ENCODE results near the gene ZBTB25.
"Not testable (repeated sequence)": the region's sequence is repeated elsewhere in the genome, so short reads cannot be mapped to it uniquely, and the experiment has no call there.

Gene ZBTB25, protein sequence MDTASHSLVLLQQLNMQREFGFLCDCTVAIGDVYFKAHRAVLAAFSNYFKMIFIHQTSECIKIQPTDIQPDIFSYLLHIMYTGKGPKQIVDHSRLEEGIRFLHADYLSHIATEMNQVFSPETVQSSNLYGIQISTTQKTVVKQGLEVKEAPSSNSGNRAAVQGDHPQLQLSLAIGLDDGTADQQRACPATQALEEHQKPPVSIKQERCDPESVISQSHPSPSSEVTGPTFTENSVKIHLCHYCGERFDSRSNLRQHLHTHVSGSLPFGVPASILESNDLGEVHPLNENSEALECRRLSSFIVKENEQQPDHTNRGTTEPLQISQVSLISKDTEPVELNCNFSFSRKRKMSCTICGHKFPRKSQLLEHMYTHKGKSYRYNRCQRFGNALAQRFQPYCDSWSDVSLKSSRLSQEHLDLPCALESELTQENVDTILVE

DNA sequence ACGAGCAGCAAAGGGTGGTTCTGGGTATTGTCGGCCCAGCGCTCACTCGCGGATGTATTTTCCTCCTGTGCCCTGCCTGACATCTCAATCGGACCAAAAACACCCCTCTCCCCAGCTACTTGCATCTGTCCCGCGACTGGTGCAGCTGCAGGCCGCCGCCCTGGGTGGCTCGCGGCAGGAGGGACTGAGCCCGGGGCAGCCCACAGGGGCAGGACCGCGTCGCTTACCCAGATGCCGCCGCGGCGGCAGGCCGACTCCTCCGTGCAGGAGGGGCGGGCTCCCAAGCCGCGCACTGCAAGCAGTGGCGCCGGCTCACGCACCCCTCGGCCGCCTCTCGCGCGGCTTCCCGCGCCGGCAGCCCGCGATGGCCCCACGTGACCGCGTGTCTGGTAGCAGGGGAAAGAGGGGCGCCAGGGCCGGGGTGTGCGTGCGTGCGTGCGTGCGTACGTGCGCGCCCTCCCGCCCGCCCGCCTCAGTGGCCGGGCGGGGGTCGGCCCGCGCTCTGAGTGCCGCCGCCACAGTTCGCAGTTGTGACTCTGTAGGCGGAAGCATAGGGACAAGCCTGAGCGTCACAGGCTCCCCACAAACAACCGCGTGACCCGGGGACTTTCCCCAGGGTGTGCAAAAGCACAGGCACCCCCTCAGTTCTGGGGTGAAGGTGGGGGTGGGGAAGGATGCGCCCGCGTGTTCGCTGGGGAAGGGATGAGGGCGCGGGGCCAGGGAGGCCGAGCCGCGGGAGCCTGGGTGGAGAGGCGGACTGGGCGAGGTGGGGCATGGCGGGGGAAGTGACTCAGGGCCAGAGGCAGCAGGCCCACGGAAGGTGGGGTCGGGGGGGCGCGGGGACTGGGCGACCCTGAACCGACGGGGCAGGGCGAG is at the start of gene ZBTB25:
ZBTB25 (minus strand) TSS at position 405 of the 876 bp plus-strand sequence. CDS start 13,305 bp downstream, outside the sequence.
- peak; percentile 77 for DNase-seq (ENCODE audit: low read depth)

DNA sequence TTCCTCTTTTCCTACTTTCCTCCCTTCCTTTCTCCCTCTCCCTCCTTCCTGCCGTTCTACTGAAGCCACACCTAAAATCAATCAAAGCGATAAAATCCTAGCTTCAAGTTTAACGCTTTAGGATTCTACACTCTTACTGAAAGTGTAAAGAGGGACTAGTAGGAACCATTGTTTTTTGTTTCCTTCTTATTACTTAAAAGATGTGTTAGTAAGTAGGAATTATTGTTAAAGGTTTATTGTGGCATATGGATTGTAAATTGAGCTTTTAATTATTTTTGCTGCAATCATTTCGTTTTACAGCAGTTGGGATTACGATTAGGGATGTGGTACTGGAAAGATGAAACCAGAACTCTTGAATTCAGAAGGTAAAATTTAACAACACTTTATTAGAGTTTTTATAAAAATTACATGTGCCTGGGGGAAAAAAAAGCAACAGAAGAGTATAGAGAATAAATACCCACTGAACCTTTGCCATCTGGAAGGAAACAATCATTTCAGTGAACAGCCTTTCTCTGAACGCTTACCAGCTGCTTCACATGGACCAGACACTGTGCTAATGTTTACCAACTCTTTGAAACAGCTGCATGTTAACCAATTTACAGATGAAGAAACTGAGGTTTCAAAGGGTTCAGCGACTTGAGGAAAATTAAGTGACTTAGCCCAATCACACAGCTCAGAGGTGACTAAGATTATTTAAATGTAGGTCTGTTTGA is 47.1 kb upstream of the ZBTB25 start:
- DNase-seq (ENCODE audit: low read depth) = no peak

DNA sequence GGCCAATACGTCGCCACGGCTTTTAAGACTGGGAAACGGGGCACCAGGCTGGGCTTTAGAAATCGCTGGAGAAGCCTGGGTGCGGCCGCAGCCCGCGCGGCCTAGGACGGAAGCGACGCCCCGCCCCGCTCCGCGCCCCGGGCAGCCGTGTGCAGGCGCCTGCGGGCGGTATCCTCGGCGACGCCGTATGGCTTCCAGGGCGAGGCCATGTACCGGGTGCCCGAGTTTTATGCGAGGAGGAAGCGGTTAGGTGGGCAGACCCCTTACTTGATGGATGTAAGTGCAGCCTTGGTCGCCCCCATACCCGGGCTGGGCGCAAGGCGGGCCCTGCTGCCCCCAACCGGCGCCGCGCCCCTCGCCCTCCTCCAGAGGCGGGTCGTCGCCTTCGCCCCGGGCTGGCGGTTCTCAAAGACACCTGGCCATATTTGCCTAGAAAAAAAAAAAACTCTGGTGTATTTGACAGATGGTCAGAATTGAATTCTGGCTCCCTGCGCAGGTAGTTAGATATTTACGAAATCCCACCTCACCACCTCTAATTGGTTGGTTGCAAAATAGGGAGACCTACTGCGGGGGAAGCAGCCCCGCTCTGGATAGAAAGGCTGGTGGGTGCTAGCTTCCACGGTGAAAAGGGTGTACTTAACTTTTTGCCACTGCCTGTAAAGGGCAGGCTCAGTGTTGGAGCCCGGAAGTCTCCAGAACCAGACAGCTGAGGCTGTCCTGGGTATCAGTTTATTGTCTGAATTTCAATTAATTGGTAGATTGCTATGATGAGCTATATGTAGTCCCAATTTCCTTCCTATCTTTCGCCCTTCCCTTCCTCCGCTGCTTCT is 46.4 kb upstream of the ZBTB25 start, which contains the start of gene PPP1R36:
PPP1R36 (plus strand) TSS at position 171 of the 830 bp plus-strand sequence; CDS start at position 208, 37 bp downstream.
- DNase-seq (ENCODE audit: low read depth) = no peak

DNA sequence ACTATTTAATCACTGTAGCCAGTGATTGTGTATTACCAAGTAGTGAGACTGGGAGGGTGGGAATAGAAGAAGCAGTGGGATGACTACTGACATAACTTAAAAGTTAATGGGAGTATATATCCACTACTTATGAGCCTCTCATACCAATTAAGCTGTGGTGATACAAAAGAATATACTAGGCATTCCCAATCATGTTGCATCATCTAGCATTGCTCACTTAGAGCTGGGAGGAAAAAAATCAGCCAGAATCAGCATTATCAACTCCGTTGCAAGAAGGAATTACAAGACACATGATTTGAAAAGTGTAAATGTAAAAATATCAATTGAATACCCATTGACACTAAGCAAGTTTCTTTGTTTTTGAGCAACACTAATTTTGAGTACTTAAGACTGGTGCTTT is 45.4 kb upstream of the ZBTB25 start:
- DNase-seq (ENCODE audit: low read depth) = no peak

DNA sequence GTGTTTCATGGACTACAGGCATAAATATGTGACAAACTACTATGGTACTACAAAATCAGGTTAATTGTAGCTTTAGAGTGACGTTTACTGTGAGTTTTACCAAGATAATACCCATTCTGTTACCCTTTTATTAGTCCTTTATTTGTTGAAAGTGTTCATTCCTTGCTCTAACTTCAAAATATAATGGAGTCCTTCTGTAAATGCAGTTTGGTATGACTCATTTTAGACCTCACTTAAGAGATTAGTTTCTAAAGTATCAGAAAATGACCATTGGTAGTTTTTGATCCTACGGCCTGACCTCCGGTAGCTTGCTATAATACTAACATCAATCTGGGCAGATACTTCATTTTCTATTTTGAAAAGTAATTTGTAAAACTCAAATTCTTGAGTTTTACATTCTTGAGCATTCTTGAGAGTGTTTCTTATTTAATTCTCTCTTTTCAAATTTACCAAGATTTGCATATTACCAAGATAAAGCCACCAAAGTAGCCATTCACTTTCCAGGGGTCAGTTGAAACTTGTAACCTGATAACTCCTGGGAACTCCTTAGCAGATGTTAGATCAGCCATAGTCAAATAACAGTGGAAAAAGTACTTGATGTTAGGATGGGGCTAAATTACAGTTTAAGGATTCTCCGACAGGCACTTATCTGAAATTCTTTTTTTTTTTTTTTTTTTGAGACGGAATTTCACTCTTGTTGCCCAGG is 41.1 kb upstream of the ZBTB25 start:
- DNase-seq (ENCODE audit: low read depth) = no peak

DNA sequence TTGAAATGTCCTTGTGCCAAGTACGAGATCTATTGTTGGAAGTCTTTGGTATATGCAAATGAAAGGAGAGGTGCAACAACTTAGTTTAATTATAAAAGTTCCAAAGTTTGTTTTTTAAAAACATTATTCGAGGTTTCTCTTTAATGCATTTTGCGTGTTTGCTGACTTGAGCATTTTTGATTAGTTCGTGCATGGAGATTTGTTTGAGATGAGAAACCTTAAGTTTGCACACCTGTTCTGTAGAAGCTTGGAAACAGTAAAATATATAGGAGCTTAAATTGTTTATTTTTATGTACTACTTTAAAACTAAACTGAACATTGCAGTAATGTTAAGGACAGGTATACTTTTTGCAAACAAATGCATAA is 39.2 kb upstream of the ZBTB25 start:
- no peak for DNase-seq (ENCODE audit: low read depth)

DNA sequence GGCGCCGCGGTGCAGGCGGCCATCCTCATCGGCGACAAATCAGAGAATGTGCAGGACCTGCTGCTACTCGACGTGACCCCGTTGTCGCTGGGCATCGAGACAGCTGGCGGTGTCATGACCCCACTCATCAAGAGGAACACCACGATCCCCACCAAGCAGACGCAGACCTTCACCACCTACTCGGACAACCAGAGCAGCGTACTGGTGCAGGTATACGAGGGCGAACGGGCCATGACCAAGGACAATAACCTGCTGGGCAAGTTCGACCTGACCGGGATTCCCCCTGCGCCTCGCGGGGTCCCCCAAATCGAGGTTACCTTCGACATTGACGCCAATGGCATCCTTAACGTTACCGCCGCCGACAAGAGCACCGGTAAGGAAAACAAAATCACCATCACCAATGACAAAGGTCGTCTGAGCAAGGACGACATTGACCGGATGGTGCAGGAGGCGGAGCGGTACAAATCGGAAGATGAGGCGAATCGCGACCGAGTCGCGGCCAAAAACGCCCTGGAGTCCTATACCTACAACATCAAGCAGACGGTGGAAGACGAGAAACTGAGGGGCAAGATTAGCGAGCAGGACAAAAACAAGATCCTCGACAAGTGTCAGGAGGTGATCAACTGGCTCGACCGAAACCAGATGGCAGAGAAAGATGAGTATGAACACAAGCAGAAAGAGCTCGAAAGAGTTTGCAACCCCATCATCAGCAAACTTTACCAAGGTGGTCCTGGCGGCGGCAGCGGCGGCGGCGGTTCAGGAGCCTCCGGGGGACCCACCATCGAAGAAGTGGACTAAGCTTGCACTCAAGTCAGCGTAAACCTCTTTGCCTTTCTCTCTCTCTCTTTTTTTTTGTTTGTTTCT is 38.6 kb upstream of the ZBTB25 start:
- DNase-seq (ENCODE audit: low read depth) = no peak

DNA sequence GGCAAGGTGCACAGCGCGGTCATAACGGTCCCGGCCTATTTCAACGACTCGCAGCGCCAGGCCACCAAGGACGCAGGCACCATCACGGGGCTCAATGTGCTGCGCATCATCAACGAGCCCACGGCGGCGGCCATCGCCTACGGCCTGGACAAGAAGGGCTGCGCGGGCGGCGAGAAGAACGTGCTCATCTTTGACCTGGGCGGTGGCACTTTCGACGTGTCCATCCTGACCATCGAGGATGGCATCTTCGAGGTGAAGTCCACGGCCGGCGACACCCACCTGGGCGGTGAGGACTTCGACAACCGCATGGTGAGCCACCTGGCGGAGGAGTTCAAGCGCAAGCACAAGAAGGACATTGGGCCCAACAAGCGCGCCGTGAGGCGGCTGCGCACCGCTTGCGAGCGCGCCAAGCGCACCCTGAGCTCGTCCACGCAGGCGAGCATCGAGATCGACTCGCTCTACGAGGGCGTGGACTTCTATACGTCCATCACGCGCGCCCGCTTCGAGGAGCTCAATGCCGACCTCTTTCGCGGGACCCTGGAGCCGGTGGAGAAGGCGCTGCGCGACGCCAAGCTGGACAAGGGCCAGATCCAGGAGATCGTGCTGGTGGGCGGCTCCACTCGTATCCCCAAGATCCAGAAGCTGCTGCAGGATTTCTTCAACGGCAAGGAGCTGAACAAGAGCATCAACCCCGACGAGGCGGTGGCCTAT is 37.8 kb upstream of the ZBTB25 start:
- DNase-seq (ENCODE audit: low read depth) = no peak

DNA sequence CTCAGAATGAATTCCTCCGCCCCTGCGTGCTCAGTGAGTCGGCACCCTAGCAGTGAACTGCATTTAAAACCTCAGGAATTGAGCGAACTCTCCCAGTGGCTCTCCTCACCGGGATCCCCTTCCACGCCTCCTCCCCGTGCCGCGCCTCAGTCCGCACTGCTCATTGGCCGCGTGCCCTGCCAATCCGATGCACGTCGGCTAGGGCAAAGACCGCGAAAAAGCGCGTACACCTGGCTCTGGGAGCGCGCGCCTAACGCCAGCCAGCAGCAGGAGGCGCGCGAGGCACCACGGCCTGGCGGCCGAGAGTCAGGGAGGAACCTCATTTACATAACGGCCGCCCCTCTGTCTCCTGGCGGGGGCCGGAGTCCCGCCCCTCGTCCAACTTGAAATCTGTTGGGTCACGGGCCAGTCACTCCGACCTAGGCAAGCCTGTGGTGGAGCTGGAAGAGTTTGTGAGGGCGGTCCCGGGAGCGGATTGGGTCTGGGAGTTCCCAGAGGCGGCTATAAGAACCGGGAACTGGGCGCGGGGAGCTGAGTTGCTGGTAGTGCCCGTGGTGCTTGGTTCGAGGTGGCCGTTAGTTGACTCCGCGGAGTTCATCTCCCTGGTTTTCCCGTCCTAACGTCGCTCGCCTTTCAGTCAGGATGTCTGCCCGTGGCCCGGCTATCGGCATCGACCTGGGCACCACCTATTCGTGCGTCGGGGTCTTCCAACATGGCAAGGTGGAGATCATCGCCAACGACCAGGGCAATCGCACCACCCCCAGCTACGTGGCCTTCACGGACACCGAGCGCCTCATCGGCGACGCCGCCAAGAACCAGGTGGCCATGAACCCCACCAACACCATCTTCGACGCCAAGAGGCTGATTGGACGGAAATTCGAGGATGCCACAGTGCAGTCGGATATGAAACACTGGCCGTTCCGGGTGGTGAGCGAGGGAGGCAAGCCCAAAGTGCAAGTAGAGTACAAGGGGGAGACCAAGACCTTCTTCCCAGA is 36.9 kb upstream of the ZBTB25 start, which contains the start of gene HSPA2:
HSPA2 (plus strand) TSS at position 534 of the 995 bp plus-strand sequence; CDS start at position 643, 109 bp downstream.
- DNase-seq (ENCODE audit: low read depth) = peak; percentile 83

DNA sequence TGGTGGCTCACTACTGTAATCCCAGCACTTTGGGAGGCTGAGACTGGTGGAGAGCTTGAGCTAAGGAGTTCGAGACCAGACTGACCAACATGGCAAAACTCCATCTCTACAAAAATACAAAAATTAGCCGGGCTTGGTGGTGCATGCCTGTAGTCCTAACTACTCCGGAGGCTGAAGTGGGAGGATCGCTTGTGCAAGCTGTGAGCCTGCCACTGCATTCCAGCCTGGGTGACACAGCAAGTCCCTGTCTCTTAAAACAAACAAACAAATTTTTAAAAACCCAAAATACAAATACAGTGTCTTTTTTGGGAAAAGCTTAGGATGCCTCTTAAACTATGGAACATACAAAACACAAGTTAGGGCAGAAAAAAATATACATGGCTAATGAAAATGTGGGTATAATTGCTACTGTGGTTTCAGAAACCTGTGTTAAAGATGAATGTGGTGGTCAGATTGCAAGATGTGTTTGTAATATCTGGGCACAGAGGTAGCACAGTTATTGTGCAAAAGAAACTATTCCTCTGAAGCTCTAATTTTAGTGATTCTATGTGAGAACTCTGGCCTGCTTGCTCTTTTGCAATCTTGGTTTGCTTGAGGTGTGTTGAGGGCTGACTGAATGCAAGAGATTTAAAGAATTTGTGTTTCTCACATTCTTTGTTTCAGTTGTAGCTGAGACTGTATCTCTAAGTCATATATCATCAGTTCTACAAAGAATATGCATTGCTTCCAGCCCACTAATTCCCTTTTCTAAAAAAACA is 33.0 kb upstream of the ZBTB25 start:
- DNase-seq (ENCODE audit: low read depth) = no peak

DNA sequence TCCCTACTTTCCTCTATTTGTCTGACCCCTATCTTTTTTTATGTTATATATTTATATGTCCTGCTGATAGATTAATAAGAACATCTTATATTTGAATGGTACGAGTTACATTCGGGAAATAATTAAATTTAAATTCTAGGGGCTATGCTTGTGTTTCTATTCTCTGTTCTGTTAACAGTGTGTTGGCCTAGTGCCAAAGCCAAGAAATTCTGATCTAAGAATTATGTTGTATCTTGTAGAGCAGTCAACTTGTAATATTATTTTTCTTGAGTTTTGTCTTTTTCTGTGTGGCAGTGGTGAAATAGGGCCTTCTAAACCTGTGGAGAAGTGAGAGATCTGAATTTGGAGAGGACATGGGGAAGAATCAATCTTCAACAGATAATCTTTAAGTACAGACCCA is 27.9 kb upstream of the ZBTB25 start:
- no peak for DNase-seq (ENCODE audit: low read depth)

DNA sequence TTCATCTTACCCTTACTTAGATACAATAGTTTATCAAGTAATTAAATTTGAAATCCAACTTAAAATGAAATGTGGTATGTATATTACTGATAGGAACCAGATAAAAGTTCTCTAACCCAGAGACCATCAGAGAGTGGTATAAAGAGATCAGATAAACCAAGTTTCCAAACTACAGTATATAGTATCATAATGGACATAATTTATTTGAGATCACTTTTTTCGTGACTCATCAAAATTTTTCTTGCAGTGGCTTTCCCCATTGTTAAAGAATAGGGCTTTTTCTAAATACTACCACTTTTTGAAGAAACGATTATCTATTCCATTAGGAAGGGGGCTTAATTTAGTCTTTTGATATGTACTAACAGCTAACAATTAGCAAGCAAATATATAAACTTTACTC is 21.7 kb upstream of the ZBTB25 start:
- DNase-seq (ENCODE audit: low read depth) = no peak

DNA sequence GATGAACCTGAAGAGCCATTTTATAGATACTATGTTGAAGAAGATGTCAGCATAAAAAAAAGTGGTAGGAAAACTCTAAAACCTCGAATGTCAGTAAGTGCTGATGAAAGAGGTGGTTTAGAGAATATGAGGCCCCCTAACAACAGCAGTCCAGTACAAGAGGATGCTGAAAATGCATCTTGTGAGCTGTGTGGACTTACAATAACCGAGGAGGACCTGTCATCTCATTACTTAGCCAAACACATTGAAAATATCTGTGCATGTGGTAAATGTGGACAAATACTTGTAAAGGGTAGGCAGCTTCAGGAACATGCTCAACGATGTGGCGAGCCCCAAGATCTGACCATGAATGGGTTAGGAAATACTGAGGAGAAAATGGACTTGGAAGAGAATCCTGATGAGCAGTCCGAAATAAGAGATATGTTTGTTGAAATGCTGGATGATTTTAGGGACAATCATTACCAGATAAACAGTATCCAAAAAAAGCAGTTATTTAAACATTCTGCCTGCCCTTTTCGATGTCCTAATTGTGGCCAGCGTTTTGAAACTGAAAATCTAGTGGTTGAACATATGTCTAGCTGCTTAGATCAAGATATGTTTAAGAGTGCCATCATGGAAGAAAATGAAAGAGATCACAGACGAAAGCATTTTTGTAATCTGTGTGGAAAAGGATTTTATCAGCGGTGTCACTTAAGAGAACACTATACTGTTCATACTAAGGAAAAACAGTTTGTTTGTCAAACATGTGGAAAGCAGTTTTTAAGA is 19.1 kb upstream of the ZBTB25 start:
- no peak for DNase-seq (ENCODE audit: low read depth)

DNA sequence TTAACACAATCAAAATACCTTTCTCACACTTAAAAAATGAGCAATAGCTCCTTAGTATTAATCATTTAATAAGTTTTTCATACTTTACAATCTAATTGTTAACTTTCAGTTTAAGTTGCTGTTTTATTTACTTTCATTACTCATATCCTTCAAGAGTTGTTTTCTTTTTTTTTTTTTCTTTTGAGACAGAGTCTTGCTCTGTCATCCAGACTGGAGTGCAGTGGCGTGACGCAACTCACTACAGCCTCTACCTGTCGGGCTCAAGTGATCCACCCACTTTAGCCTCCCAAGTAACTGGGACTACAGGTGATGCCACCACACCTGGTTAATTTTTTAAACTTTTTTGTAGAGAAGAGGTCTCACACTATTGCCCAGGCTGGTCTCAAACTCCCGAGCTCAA is 17.1 kb upstream of the ZBTB25 start:
- no peak for DNase-seq (ENCODE audit: low read depth)

DNA sequence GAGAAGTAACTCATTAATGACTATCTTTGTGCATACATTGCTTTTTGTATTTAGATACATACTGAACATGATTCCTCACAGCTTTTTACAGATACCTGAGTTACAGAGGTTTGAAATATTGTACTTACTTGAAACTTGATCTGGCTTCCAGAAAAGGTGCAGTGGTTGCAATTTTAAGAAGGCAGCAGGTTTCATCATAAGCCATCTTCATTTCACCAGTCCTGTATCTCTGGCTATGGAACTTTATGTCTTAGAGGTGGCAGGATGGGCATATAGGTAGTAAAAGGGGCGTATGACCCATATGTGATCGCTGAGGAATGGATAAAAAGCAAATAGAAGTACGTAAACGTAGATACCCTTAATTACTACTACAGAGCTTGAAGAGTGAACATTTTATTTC is 14.6 kb upstream of the ZBTB25 start:
- DNase-seq (ENCODE audit: low read depth) = no peak

DNA sequence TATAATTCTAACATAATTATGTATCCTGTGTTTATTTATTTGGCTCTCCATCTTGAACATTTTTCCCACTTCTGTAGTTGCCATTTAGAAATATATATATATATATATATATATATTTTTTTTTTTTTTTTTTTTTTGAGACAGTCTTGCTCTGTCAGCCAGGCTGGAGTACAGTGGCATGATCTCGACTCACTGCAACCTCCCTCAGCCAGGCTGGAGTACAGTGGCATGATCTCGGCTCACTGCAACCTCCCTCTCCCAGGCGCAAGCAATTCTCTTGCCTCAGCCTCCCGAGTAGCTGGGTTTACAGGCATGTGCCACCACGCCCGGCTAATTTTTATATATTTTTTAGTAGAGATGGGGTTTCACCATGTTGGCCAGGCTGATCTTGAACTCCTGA is 14.0 kb upstream of the ZBTB25 start:
- DNase-seq (ENCODE audit: low read depth) = not testable (repeated sequence)

Data from HS-27A (cell line).